HG03280 (cell line): Measurements from ENCODE around the gene TSEN2.
"Not testable (repeated sequence)": the region's sequence is repeated elsewhere in the genome, so short reads cannot be mapped to it uniquely, and the experiment has no call there.

Experiments
- ATAC-seq: cut with Tn5 transposase; IDR thresholded peaks from one replicate; pipeline ENCODE4 v1.9.1; 2021; ENCODE audit warnings: mild to moderate bottlenecking, moderate library complexity; ENCODE audit not compliant: unreplicated experiment

Gene TSEN2

GRCh38 chr3:12501360-12502020 lies 17.2 kb downstream of the TSEN2 start:
- ATAC-seq: no peak

- no peak for ATAC-seq
These were observed 19.1 kb downstream of the TSEN2 start for GRCh38 chr3:12503126-12503957.

- no peak for ATAC-seq
These were observed 22.0 kb downstream of the TSEN2 start for GRCh38 chr3:12506201-12506709.

- ATAC-seq: no peak
These were observed 23.5 kb downstream of the TSEN2 start for GRCh38 chr3:12507591-12508281.

GRCh38 chr3:12508291-12508700 lies 24.0 kb downstream of the TSEN2 start:
- no peak for ATAC-seq

GRCh38 chr3:12509466-12509865 lies 25.2 kb downstream of the TSEN2 start:
- ATAC-seq: no peak

GRCh38 chr3:12512534-12513118 lies 28.3 kb downstream of the TSEN2 start:
- ATAC-seq: no peak

GRCh38 chr3:12513694-12514446 lies 29.6 kb downstream of the TSEN2 start:
- no peak for ATAC-seq

- ATAC-seq: no peak
These were observed 31.4 kb downstream of the TSEN2 start for GRCh38 chr3:12515631-12516030.

GRCh38 chr3:12516873-12517272 lies 32.6 kb downstream of the TSEN2 start:
- no peak for ATAC-seq

GRCh38 chr3:12518261-12519028 lies 34.2 kb downstream of the TSEN2 start:
- ATAC-seq: no peak

GRCh38 chr3:12521010-12521409 lies 36.7 kb downstream of the TSEN2 start:
- ATAC-seq: no peak

- no peak for ATAC-seq
These were observed 38.4 kb downstream of the TSEN2 start for GRCh38 chr3:12522721-12523120.

- no peak for ATAC-seq
These were observed 43.5 kb downstream of the TSEN2 start for GRCh38 chr3:12527757-12528143.

- no peak for ATAC-seq
These were observed 47.9 kb downstream of the TSEN2 start for GRCh38 chr3:12532182-12532581.

GRCh38 chr3:12536423-12536822 lies 52.1 kb downstream of the TSEN2 start:
- no peak for ATAC-seq

- no peak for ATAC-seq
These were observed 57.3 kb downstream of the TSEN2 start for GRCh38 chr3:12541625-12542024.

- ATAC-seq: not testable (repeated sequence)
These were observed 59.2 kb downstream of the TSEN2 start for GRCh38 chr3:12543497-12543896.

- ATAC-seq: no peak
These were observed 60.6 kb downstream of the TSEN2 start for GRCh38 chr3:12544652-12545472.
